CD14-positive monocyte (primary cell): ENCODE data around the gene GFRAL. TPM values are rescaled to one million over a fixed set of nuclear protein-coding genes. Genes with fewer than 3 reads are reported as not detected.

Experiments used
- DNase-seq, 3 donors: peaks; one replicate each; pipeline ENCODE4 v3.0.0-alpha.2; 2011 to 2022
- H2AFZ ChIP-seq: 2 replicates; pipeline ENCODE4 v1.6.0; 2012; ENCODE audit warnings: mild to moderate bottlenecking, low read depth, low read length, inconsistent platforms; ENCODE audit not compliant: insufficient read depth, poor library complexity, severe bottlenecking
- H3K27ac ChIP-seq, 2 donors: 1 replicate in 1 of 2; 2 replicates in 1 of 2; pipeline ENCODE4 v1.5.1; 2012 to 2013; ENCODE audit warnings: low read length in 2 of 2, control low read depth in 1 of 2, inconsistent platforms in 1 of 2, low read depth in 1 of 2, mild to moderate bottlenecking in 1 of 2
- H3K27me3 ChIP-seq, 2 donors: one replicate each; pipeline versions ENCODE4 v1.6.0 to v1.6.1; 2011 to 2013; ENCODE audit warnings: low read length in 2 of 2; ENCODE audit not compliant: control insufficient read depth in 2 of 2, insufficient read depth in 2 of 2
- H3K36me3 ChIP-seq, 2 donors: replicated peaks in 1 of 2; 1 replicate in 1 of 2; 2 replicates in 1 of 2; pipeline versions ENCODE4 v1.5.1 to v1.6.1; 2012 to 2013; ENCODE audit warnings: low read length in 2 of 2, control low read depth in 1 of 2, inconsistent platforms in 1 of 2, mild to moderate bottlenecking in 1 of 2; ENCODE audit not compliant: insufficient read depth in 2 of 2, control insufficient read depth in 1 of 2
- H3K4me1 ChIP-seq, 2 donors: 1 replicate in 1 of 2; 2 replicates in 1 of 2; pipeline versions ENCODE4 v1.5.1 to v1.6.1; 2012 to 2013; ENCODE audit warnings: low read length in 2 of 2, control low read depth in 1 of 2, inconsistent platforms in 1 of 2, mild to moderate bottlenecking in 1 of 2, moderate library complexity in 1 of 2; ENCODE audit not compliant: insufficient read depth in 2 of 2, control insufficient read depth in 1 of 2
- H3K4me2 ChIP-seq: replicated peaks from 2 replicates; pipeline ENCODE3; 2012; ENCODE audit warnings: low read length, moderate library complexity, mild to moderate bottlenecking; ENCODE audit not compliant: poor library complexity, severe bottlenecking; ENCODE audit errors: extremely low read depth
- H3K4me3 ChIP-seq, 3 experiments: fragments of 200-600 bp in 1 of 3; sonication (generic) in 1 of 3; replicated peaks in 1 of 3; 1 replicate in 2 of 3; 2 replicates in 1 of 3; pipeline ENCODE4 v1.5.1; 2011 to 2013; ENCODE audit warnings: low read length in 3 of 3, mild to moderate bottlenecking in 3 of 3, control low read depth in 2 of 3, low read depth in 2 of 3, inconsistent platforms in 1 of 3, moderate library complexity in 1 of 3
- H3K79me2 ChIP-seq: 2 replicates; pipeline ENCODE4 v1.6.0; 2012; ENCODE audit warnings: mild to moderate bottlenecking, control low read depth, inconsistent platforms, low read length, moderate library complexity; ENCODE audit not compliant: insufficient read depth
- H3K9ac ChIP-seq: 2 replicates; pipeline ENCODE4 v1.6.0; 2017; ENCODE audit warnings: low read length, mild to moderate bottlenecking; ENCODE audit not compliant: insufficient read depth, poor library complexity, severe bottlenecking
- H3K9me3 ChIP-seq, 2 donors: replicated peaks in 1 of 2; 1 replicate in 1 of 2; 2 replicates in 1 of 2; pipeline versions ENCODE4 v1.5.1 to v1.6.1; 2012 to 2013; ENCODE audit warnings: low read length in 2 of 2, control low read depth in 1 of 2; ENCODE audit not compliant: control insufficient read depth in 1 of 2, insufficient read depth in 1 of 2
- H4K20me1 ChIP-seq: 2 replicates; pipeline ENCODE4 v1.6.0; 2012; ENCODE audit warnings: mild to moderate bottlenecking, low read length, control low read depth, moderate library complexity; ENCODE audit not compliant: insufficient read depth
- H3K27ac Mint-ChIP-seq, 7 donors: one replicate each; pipeline ENCODE4 v1.8.0; 2020; ENCODE audit warnings: mild to moderate bottlenecking in 7 of 7, mixed read lengths in 7 of 7, moderate library complexity in 6 of 7, inconsistent platforms in 2 of 7
- H3K27me3 Mint-ChIP-seq, 3 donors: one replicate each; pipeline ENCODE4 v1.8.0; 2021 to 2022; ENCODE audit warnings: low read depth in 3 of 3, mild to moderate bottlenecking in 3 of 3, mixed read lengths in 3 of 3, moderate library complexity in 3 of 3, inconsistent platforms in 1 of 3
- H3K36me3 Mint-ChIP-seq, 2 donors: one replicate each; pipeline ENCODE4 v1.8.0; 2020; ENCODE audit warnings: mixed read lengths in 2 of 2, inconsistent platforms in 1 of 2, mild to moderate bottlenecking in 1 of 2
- H3K4me1 Mint-ChIP-seq: one replicate; pipeline ENCODE4 v1.8.0; 2020; ENCODE audit warnings: mild to moderate bottlenecking, mixed read lengths
- H3K4me3 Mint-ChIP-seq, 2 donors: one replicate each; pipeline ENCODE4 v1.8.0; 2020; ENCODE audit warnings: mild to moderate bottlenecking in 2 of 2, mixed read lengths in 2 of 2, moderate library complexity in 1 of 2
- H3K9me3 Mint-ChIP-seq, 7 donors: one replicate each; pipeline ENCODE4 v1.8.0; 2020 to 2022; ENCODE audit warnings: mixed read lengths in 7 of 7, mild to moderate bottlenecking in 6 of 7, moderate library complexity in 6 of 7, inconsistent platforms in 2 of 7
- WGBS: methylation state at CpG from one replicate; pipeline ENCODE4 v1.1.5; 2013; ENCODE audit warnings: missing lambda C conversion rate; ENCODE audit not compliant: insufficient coverage; 5-methylcytosine and 5-hydroxymethylcytosine counted together
- intact Hi-C, 2 donors: fragments of 100-400 bp; cut with micrococcal nuclease; formaldehyde crosslinking; loops; one replicate each; pipeline versions ENCODE4 v1.15.0 to v1.15.1; 2023
- polyA plus RNA-seq, 3 donors: library from polyadenylated mRNA; depleted of rRNA in 1 of 3; unstranded in 2 of 3; stranded (reverse) in 1 of 3; fragments of 300-500 nt in 2 of 3; fragments of >200 nt in 1 of 3; fragmentation: Illumina TruSeq in 2 of 3; gene quantifications; 1 replicate in 2 of 3; 2 replicates in 1 of 3; pipeline ENCODE4 v1.2.3, GENCODE V29; 2012 to 2021
- TF ChIP-seq, protein P1 (sequence below): fragments of 200-600 bp; IDR thresholded peaks from one replicate; pipeline ENCODE4 v1.8.0; 2022; ENCODE audit warnings: antibody characterized with exemption, mild to moderate bottlenecking

GFRAL gene
- polyA plus RNA-seq, 3 donors: not detected

DNA sequence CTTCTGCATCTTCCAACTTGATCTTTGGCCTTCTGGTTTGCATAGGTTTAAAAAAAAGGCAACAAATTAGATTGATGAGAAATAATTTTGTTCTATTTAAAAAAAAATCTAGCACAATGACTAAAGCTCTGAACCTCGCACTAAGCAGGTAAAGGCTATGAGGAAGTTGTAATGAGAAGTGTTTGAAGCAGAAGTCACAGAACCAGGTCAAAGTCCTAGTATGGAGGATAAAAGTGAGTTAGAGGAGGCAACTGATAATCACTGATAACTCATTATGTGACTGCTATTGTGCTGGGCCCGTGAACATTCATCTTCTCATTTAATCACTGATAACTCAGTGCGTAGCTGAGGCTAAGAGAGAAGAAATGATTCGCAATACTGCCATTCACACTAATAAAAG is 46.1 kb upstream of the GFRAL start:
- intact Hi-C loops: no loop called here
- Mint-ChIP-seq H3K27ac (no peak overlapping the region), H3K9me3 (no peaks in the 10 kb centered on the region), H3K27me3 (peaks cover 0 to 5% (median 2%) of the 10 kb centered on the region in 3 donors), H3K4me1 (no peaks in the 10 kb centered on the region), H3K4me3 (no peak overlapping the region), H3K36me3 (no peaks in the 10 kb centered on the region)
- no peak for DNase-seq
- H3K4me1 ChIP-seq: no peaks in the 10 kb centered on the region
- TF ChIP-seq, protein P1, sequence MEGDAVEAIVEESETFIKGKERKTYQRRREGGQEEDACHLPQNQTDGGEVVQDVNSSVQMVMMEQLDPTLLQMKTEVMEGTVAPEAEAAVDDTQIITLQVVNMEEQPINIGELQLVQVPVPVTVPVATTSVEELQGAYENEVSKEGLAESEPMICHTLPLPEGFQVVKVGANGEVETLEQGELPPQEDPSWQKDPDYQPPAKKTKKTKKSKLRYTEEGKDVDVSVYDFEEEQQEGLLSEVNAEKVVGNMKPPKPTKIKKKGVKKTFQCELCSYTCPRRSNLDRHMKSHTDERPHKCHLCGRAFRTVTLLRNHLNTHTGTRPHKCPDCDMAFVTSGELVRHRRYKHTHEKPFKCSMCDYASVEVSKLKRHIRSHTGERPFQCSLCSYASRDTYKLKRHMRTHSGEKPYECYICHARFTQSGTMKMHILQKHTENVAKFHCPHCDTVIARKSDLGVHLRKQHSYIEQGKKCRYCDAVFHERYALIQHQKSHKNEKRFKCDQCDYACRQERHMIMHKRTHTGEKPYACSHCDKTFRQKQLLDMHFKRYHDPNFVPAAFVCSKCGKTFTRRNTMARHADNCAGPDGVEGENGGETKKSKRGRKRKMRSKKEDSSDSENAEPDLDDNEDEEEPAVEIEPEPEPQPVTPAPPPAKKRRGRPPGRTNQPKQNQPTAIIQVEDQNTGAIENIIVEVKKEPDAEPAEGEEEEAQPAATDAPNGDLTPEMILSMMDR: no peak
- H3K9me3 ChIP-seq: no peaks in the 10 kb centered on the region
- no peak overlapping the region for H3K4me2 ChIP-seq
- no peaks in the 10 kb centered on the region for H3K27me3 ChIP-seq
- no CpG with 5 or more reads among the region's 4 CpGs for WGBS
- no peak overlapping the region for H3K27ac ChIP-seq
- no peaks in the 10 kb centered on the region for H4K20me1 ChIP-seq
- no peaks in the 10 kb centered on the region for H3K79me2 ChIP-seq
- no peaks in the 10 kb centered on the region for H3K36me3 ChIP-seq
- no peak overlapping the region for H3K9ac ChIP-seq
- no peak overlapping the region for H2AFZ ChIP-seq
- H3K4me3 ChIP-seq: no peak overlapping the region

DNA sequence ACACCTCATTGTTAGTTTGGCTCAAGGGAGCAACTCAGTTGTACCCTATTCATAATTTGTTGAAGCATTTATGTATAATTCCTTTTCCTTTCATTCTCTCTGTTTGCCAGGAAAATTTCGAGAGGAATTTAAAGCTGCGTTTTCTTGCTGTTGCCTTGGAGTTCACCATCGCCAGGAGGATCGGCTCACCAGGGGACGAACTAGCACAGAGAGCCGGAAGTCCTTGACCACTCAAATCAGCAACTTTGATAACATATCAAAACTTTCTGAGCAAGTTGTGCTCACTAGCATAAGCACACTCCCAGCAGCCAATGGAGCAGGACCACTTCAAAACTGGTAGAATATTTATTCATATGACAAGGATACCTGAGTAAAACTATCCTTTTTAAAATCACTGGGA is 45.2 kb upstream of the GFRAL start:
- TF ChIP-seq, protein P1: no peak
- no peak overlapping the region for H3K27ac ChIP-seq
- H2AFZ ChIP-seq: no peak overlapping the region
- no peaks in the 10 kb centered on the region for H3K27me3 ChIP-seq
- H3K36me3 ChIP-seq: no peaks in the 10 kb centered on the region
- H3K9me3 Mint-ChIP-seq: no peaks in the 10 kb centered on the region
- H3K36me3 Mint-ChIP-seq: no peaks in the 10 kb centered on the region
- no peaks in the 10 kb centered on the region for H3K9me3 ChIP-seq
- intact Hi-C loops: no loop called here
- no peaks in the 10 kb centered on the region for H3K79me2 ChIP-seq
- H3K4me2 ChIP-seq: no peak overlapping the region
- no peaks in the 10 kb centered on the region for H4K20me1 ChIP-seq
- peaks cover 2 to 4% (median 2%) of the 10 kb centered on the region in 3 donors for H3K27me3 Mint-ChIP-seq
- H3K27ac Mint-ChIP-seq: no peak overlapping the region
- H3K4me3 ChIP-seq: no peak overlapping the region
- no peaks in the 10 kb centered on the region for H3K4me1 ChIP-seq
- DNase-seq: no peak
- WGBS: 100% methylated on average over 1 of the region's 6 CpGs
- H3K4me1 Mint-ChIP-seq: peaks cover 2% of the 10 kb centered on the region
- H3K9ac ChIP-seq: no peak overlapping the region
- H3K4me3 Mint-ChIP-seq: no peak overlapping the region
